Activated B cell treated with CpG ODN at 0.5 μM for 24 hours (primary cell): ENCODE results near the gene TOMM70. TPM values are rescaled to one million over a fixed set of nuclear protein-coding genes. Genes with fewer than 3 reads are reported as not detected.

ENCODE experiments used
- ATAC-seq: fragments of 200-7000 bp; cut with Tn5 transposase; one replicate; pipeline ENCODE4 v1.10.0; 2021; ENCODE audit warnings: low read depth, mild to moderate bottlenecking, moderate library complexity
- CTCF ChIA-PET: fragments of 350-600 bp; sonication (Branson Sonifier 250); formaldehyde crosslinking; loops from one replicate; lab custom pipeline; 2021; ENCODE audit warnings: antibody characterized with exemption; lab: Charles Lee
- POLR2A ChIA-PET: fragments of 350-600 bp; sonication (Branson Sonifier 250); formaldehyde crosslinking; loops from one replicate; lab custom pipeline; 2021; ENCODE audit warnings: antibody characterized with exemption; lab: Charles Lee
- DNase-seq: peaks from one replicate; pipeline ENCODE4 v3.0.0; 2022
- H3K27ac Mint-ChIP-seq: one replicate; pipeline ENCODE4 v1.8.0; 2020; ENCODE audit warnings: mixed read lengths
- H3K27me3 Mint-ChIP-seq: one replicate; pipeline ENCODE4 v1.8.0; 2021; ENCODE audit warnings: mixed read lengths
- H3K36me3 Mint-ChIP-seq: one replicate; pipeline ENCODE4 v1.8.0; 2021; ENCODE audit warnings: low read depth, mixed read lengths
- H3K4me1 Mint-ChIP-seq: one replicate; pipeline ENCODE4 v1.8.0; 2021; ENCODE audit warnings: mixed read lengths
- H3K4me3 Mint-ChIP-seq: one replicate; pipeline ENCODE4 v1.8.0; 2020; ENCODE audit warnings: mild to moderate bottlenecking, mixed read lengths
- H3K9me3 Mint-ChIP-seq: one replicate; pipeline ENCODE4 v1.8.0; 2020; ENCODE audit warnings: mixed read lengths
- intact Hi-C: fragments of 100-400 bp; cut with micrococcal nuclease; formaldehyde crosslinking; loops from one replicate; pipeline ENCODE4 v1.15.1; 2024
- total RNA-seq: library from RNA; stranded (reverse); gene quantifications from 2 replicates; pipeline ENCODE4 v1.2.3, GENCODE V29; 2022
- TF ChIP-seq, protein P1 (sequence below): fragments of 200-600 bp; IDR thresholded peaks from one replicate; pipeline ENCODE4 v1.8.0; 2022; ENCODE audit warnings: antibody characterized with exemption, mild to moderate bottlenecking

The TOMM70 gene
- total RNA-seq, 1 donor from 2014 or later = 37.3 TPM

DNA sequence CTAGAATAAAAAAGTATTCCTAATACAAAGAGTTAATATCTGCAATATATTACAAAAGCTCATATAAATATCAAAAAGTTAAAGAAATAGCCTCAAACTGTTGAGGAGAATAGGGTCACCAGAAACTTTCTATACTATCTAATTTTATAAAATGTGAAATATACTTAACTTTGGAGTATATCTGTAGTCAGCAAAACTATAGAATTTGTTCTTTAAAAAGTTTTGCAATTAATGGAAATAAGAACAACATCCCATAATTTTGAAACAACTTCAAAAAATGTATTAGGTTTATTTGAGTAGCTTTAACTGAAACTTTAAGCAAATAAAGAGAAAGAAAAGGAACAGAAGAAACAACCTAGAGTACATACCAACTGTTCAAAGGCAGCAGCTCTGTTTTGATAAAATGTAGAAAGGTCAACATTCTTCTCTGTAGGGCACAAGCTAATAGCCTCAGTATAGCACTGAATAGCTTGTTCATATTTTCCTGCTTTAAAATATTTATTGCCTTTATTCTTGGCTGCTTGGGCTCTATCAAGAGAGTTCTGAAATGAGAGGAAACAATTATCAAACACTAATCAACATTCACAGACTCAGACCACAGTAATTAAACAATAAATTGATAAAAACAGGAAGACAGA, 14.3 kb downstream of the TOMM70 start:
- ChIA-PET POLR2A (no interaction called here), CTCF (no interaction called here)
- intact Hi-C loops = no loop called here
- ATAC-seq (no peak), DNase-seq (no peak)
- TF ChIP-seq, protein P1, sequence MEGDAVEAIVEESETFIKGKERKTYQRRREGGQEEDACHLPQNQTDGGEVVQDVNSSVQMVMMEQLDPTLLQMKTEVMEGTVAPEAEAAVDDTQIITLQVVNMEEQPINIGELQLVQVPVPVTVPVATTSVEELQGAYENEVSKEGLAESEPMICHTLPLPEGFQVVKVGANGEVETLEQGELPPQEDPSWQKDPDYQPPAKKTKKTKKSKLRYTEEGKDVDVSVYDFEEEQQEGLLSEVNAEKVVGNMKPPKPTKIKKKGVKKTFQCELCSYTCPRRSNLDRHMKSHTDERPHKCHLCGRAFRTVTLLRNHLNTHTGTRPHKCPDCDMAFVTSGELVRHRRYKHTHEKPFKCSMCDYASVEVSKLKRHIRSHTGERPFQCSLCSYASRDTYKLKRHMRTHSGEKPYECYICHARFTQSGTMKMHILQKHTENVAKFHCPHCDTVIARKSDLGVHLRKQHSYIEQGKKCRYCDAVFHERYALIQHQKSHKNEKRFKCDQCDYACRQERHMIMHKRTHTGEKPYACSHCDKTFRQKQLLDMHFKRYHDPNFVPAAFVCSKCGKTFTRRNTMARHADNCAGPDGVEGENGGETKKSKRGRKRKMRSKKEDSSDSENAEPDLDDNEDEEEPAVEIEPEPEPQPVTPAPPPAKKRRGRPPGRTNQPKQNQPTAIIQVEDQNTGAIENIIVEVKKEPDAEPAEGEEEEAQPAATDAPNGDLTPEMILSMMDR = no peak
- Mint-ChIP-seq H3K4me1 (no peaks in the 10 kb centered on the region), H3K9me3 (peaks cover 4% of the 10 kb centered on the region), H3K27ac (no peak overlapping the region), H3K36me3 (peaks cover 63% of the 10 kb centered on the region), H3K4me3 (no peak overlapping the region), H3K27me3 (no peaks in the 10 kb centered on the region)

GRCh38 chr3:100384733-100385525, 16.0 kb downstream of the TOMM70 start:
- H3K36me3 Mint-ChIP-seq = peaks cover 73% of the 10 kb centered on the region
- ATAC-seq = no peak
- H3K4me3 Mint-ChIP-seq = no peak overlapping the region
- H3K4me1 Mint-ChIP-seq = no peaks in the 10 kb centered on the region
- POLR2A ChIA-PET = no interaction called here
- H3K27me3 Mint-ChIP-seq = no peaks in the 10 kb centered on the region
- CTCF ChIA-PET = no interaction called here
- no peak overlapping the region for H3K27ac Mint-ChIP-seq
- TF ChIP-seq, protein P1 = no peak
- peaks cover 4% of the 10 kb centered on the region for H3K9me3 Mint-ChIP-seq
- DNase-seq = no peak
- intact Hi-C loops = no loop called here

GRCh38 chr3:100376301-100376700, 24.6 kb downstream of the TOMM70 start:
- no peaks in the 10 kb centered on the region for H3K27me3 Mint-ChIP-seq
- no peak for ATAC-seq
- H3K4me3 Mint-ChIP-seq = no peak overlapping the region
- H3K4me1 Mint-ChIP-seq = no peaks in the 10 kb centered on the region
- ChIA-PET CTCF (no interaction called here), POLR2A (interaction anchor here (0.7 kb wide), 1 partner anchor 15 kb away, joined by 6 read pairs; no protein-coding TSS in a partner anchor)
- peaks cover 86% of the 10 kb centered on the region for H3K36me3 Mint-ChIP-seq
- intact Hi-C loops = no loop called here
- H3K9me3 Mint-ChIP-seq = no peaks in the 10 kb centered on the region
- no peak for DNase-seq
- TF ChIP-seq, protein P1 = no peak
- H3K27ac Mint-ChIP-seq = no peak overlapping the region

- peaks cover 80% of the 10 kb centered on the region for H3K36me3 Mint-ChIP-seq
- TF ChIP-seq, protein P1 = no peak
- CTCF ChIA-PET = interaction anchor here (0.7 kb wide), 1 partner anchor 534 kb away, joined by 3 read pairs; no protein-coding TSS in a partner anchor
- DNase-seq (no peak), ATAC-seq (no peak)
- intact Hi-C loops = loop anchor here (2.0 kb wide), 1 partner anchor 14 kb away; no protein-coding TSS in a partner anchor
- H3K4me3 Mint-ChIP-seq = no peak overlapping the region
- H3K4me1 Mint-ChIP-seq = no peaks in the 10 kb centered on the region
- POLR2A ChIA-PET = no interaction called here
- H3K27me3 Mint-ChIP-seq = no peaks in the 10 kb centered on the region
- H3K27ac Mint-ChIP-seq = no peak overlapping the region
- H3K9me3 Mint-ChIP-seq = no peaks in the 10 kb centered on the region
These were observed 26.4 kb downstream of the TOMM70 start for GRCh38 chr3:100374521-100374920.

DNA sequence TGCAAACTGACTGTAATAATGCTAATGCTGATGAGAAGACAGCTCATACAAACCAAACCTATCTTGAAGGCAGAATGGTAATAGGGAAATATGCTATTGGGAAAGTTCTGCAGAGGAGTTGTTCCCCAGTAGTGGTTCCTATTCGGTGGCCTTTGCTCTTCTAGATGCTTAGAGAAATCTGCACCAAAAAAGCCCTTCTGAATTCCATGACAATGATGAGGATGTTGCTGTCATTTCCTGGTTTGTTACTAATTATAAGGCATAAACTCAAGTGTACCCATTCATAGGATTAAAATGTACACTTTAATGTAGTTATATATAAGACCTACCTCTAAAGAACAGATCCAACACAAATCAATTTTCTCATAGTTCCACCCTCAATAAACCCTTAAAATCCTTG, 30.1 kb downstream of the TOMM70 start:
- no peaks in the 10 kb centered on the region for H3K4me1 Mint-ChIP-seq
- no peaks in the 10 kb centered on the region for H3K27me3 Mint-ChIP-seq
- TF ChIP-seq, protein P1 = no peak
- ATAC-seq = no peak
- DNase-seq = no peak
- intact Hi-C loops = no loop called here
- ChIA-PET POLR2A (no interaction called here), CTCF (no interaction called here)
- H3K36me3 Mint-ChIP-seq = peaks cover 81% of the 10 kb centered on the region
- H3K9me3 Mint-ChIP-seq = no peaks in the 10 kb centered on the region
- no peak overlapping the region for H3K4me3 Mint-ChIP-seq
- H3K27ac Mint-ChIP-seq = no peak overlapping the region
